Right hindlimb (tissue), 1 donor: ENCODE measurements around the gene MRPS21.
A peak's percentile ranks its signal among the peaks of the same experiment; 100 is the strongest.
"Not testable (repeated sequence)": the region's sequence is repeated elsewhere in the genome, so short reads cannot be mapped to it uniquely, and the experiment has no call there.

Experiments
- DNase-seq: peaks from one replicate; pipeline ENCODE4 v3.0.0-alpha.2; 2018

MRPS21 gene

GRCh38 chr1:150281758-150282557 is 11.7 kb upstream of the MRPS21 start, which contains the start of gene CIART:
Gene CIART, plus strand, starts transcription at chr1:150282554. Its CDS starts 714 bp downstream, at chr1:150283268.
- peak; percentile 96 for DNase-seq

DNA sequence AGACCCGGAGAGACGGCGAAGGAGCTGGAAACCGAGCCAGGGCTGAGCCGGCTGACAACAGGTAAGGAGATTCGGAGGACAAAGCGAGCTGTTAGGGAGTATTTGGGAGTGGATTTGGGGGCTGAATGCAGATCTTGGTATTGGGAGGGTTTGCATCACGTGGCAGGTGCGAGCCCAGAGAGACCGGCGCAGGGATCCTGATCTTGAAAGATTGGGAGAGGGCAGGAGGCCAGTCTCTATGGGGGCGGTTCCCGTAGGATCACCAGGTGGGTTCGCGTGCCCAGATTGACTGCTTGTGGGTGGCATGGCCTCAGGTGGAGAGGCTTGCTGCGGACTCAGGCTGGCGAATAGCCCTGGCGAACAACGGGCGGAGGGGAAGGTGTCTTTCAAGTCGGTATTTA is 11.1 kb upstream of the MRPS21 start:
- no peak for DNase-seq

GRCh38 chr1:150283260-150283659 is 10.4 kb upstream of the MRPS21 start:
- DNase-seq = no peak

GRCh38 chr1:150288382-150288781 is 5.3 kb upstream of the MRPS21 start:
- DNase-seq = no peak

DNA sequence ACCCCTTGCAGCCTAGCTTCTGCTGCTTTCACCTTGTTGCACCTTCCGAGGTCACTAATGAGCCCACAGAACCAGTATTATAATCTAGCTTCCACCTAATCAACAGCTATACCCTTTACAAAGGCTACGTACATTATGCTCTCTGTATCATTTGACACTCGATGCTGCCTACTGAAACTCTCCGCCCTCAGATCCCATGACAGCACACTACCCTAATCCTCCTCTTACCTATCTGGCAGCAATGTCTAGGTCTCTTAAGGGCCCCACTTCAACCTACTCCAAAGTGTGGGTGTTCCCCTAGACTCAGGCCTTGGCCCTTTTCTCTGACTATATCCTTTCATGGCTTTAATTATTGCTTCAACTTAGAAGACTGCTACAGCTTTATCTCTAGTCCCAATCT is 4.8 kb upstream of the MRPS21 start:
- DNase-seq = no peak

- no peak for DNase-seq
Measured at GRCh38 chr1:150295476-150295875, 1.8 kb downstream of the MRPS21 start.

DNA sequence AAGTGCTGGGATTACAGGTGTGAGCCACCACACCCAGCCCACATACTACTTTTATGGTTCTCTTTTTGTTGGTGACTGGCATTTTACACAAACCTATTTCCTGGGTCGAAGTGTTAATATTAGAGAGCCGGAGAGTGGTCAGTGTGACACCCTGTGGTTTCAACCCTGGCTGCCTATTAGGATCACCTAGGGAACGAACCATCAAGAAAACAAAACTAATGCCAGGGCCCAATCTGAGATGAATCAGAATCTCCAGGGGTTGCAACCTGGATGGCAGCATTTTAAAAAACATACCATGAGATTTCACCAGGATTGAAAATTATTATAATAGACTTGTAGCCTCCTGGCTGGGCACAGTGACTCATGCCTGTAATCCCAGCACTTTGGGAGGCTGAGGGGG is 6.1 kb downstream of the MRPS21 start:
- no peak for DNase-seq

- DNase-seq = no peak
Measured at GRCh38 chr1:150302338-150302737, 8.7 kb downstream of the MRPS21 start.

DNA sequence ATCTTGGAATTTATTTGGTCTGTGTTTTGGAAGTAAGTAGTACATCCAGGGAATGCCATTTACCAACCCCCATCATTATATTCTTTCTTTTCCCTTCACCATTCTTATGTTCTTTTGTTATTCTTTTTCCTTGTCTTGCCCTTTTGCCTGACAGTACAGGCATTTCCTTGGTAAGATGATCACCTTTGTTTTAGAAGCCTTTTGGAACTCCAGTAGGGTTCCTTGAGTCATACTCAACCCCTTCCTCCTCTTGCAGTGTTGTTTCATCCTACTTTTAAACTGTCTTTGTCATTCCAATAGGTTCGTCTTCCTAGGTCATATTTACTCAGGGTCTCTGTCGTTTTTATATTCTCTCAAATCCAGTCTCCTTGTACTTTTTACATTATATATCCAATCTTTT is 9.2 kb downstream of the MRPS21 start:
- DNase-seq = no peak

GRCh38 chr1:150308585-150308984 is 14.9 kb downstream of the MRPS21 start:
- DNase-seq = not testable (repeated sequence)

DNA sequence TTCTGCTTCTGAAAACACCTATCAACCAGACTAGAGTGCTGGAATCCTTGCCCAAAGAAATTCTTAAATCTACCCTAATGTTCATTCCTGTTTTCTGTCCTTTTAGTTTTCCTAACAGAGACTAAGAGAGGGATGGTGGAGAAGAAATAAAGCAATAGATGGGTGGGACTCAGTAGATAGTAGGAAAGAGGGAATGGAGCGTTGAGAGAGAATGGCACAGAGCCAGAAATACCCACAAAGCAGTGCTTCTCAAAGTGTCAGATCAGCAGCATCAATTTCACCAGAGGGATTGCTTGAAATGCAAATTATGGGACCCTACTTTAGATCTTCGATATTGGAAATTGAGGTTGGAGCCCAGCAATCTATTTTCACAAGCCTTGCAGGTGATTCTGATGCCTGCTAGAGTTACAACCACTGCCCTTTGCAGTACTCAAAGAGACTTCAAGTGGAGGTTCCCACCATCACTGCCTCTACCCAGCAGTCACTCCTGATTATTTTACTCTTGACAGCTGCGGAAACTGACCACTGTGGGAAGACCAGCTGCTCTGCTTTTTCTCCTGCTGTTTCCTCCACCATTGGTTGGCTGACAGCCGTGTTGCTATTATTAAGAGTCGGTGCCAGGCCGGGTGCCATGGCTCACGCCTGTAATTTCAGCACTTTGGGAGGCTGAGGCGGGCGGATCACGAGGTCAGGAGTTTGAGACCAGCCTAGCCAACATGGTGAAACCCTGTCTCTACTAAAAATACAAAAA is 16.3 kb downstream of the MRPS21 start:
- DNase-seq = peak; percentile 62

GRCh38 chr1:150311762-150312161 is 18.1 kb downstream of the MRPS21 start:
- DNase-seq = no peak

GRCh38 chr1:150314691-150315090 is 21.0 kb downstream of the MRPS21 start:
- not testable (repeated sequence) for DNase-seq

- DNase-seq = no peak
Measured at GRCh38 chr1:150320667-150320978, 27.0 kb downstream of the MRPS21 start.

- DNase-seq = no peak
Measured at GRCh38 chr1:150321826-150322166, 28.1 kb downstream of the MRPS21 start.

- DNase-seq = no peak
Measured at GRCh38 chr1:150322310-150322709, 28.6 kb downstream of the MRPS21 start.

DNA sequence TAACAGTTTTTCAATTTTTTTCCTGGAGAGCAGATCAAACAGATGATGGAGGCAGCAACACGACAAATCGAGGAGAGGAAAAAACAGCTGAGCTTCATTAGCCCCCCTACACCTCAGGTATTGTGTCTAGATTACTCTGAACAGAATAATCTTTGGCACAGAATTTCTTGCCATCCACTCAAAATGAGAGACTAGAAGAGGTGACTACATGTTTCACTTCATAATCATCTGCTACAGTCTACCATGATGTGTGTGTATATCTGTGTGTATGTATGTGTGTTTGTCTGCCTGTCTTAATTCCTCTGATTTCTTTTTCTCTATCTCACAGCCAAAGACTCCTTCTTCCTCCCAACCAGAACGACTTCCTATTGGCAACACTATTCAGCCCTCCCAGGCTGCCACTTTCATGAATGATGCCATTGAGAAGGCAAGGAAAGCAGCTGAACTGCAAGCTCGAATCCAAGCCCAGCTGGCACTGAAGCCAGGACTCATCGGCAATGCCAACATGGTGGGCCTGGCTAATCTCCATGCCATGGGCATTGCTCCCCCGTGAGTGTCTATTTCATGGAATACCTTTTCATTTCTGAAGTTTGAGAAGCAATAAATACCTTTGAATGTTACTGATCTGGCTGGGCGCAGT is 39.1 kb downstream of the MRPS21 start:
- no peak for DNase-seq

- no peak for DNase-seq
Measured at GRCh38 chr1:150346316-150346715, 52.7 kb downstream of the MRPS21 start.

DNA sequence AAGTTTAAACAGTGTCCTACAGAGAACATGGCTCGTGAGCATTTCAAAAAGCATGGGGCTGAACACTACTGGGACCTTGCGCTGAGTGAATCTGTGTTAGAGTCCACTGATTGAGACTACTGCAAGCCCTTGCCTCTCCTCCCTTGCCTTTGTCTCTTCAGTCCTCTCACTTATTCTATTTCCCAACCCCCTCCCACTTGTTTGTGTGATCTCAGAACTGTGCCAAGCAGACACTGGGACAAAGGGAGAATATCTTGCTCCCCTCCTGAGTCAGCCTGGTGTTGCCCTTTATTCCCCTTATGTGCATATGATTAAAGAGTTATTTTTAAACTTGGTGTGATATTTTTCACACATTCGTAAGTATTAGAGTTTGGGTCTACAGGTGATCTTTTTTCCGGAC is 59.2 kb downstream of the MRPS21 start:
- DNase-seq = no peak
